IMR-90 (cell line): ENCODE measurements around the gene PIP5K1B. TPM values are rescaled to one million over a fixed set of nuclear protein-coding genes. Genes with fewer than 3 reads are reported as not detected.

Experiments used
- ATAC-seq: fragments of 200-7000 bp; cut with Tn5 transposase; 2 replicates; pipeline ENCODE4 v1.9.1; 2020; ENCODE audit warnings: low read depth, mild to moderate bottlenecking, moderate library complexity
- BruUV-seq: library from RNA; stranded (reverse); fragments of 400-500 nt; replicated peaks from 2 replicates; lab custom pipeline; 2021; lab: Mats Ljungman, UMichigan
- CTCF ChIA-PET: fragments of 300-600 bp; formaldehyde crosslinking; extraction: SDS; loops from one replicate; lab custom pipeline; 2021; ENCODE audit warnings: antibody characterized with exemption; lab: Yijun Ruan, JAX
- POLR2A ChIA-PET: fragments of 300-600 bp; sonication (Branson Sonifier 250); formaldehyde crosslinking; loops from one replicate; lab custom pipeline; 2022; ENCODE audit warnings: antibody characterized with exemption; ENCODE audit not compliant: unreplicated experiment; lab: Charles Lee
- DNase-seq: peaks from one replicate; pipeline ENCODE4 v3.0.0; 2013
- H2AFZ ChIP-seq: replicated peaks from 2 replicates; pipeline ENCODE3; 2013; ENCODE audit warnings: low read length, mild to moderate bottlenecking; ENCODE audit not compliant: poor library complexity
- H2AK5ac ChIP-seq: 2 replicates; pipeline ENCODE4 v1.6.1; 2013; ENCODE audit warnings: low read depth, low read length, inconsistent platforms
- H2AK9ac ChIP-seq: replicated peaks from 2 replicates; pipeline ENCODE3; 2013; ENCODE audit warnings: mild to moderate bottlenecking, low read depth, low read length, moderate library complexity; ENCODE audit not compliant: poor library complexity
- H2BK120ac ChIP-seq: 2 replicates; pipeline ENCODE4 v1.6.1; 2013; ENCODE audit warnings: low read depth, low read length, inconsistent platforms
- H2BK15ac ChIP-seq: 3 replicates; pipeline ENCODE4 v1.6.1; 2013; ENCODE audit warnings: low read depth, low read length, inconsistent platforms
- H2BK20ac ChIP-seq: 2 replicates; pipeline ENCODE4 v1.6.1; 2013; ENCODE audit warnings: low read depth, mild to moderate bottlenecking, inconsistent platforms, low read length, moderate library complexity
- H2BK5ac ChIP-seq: 2 replicates; pipeline ENCODE4 v1.6.1; 2013; ENCODE audit warnings: mild to moderate bottlenecking, low read depth, low read length, inconsistent platforms; ENCODE audit not compliant: poor library complexity, severe bottlenecking
- H3K14ac ChIP-seq: replicated peaks from 2 replicates; pipeline ENCODE4 v1.6.1; 2013; ENCODE audit warnings: low read depth, low read length, inconsistent platforms
- H3K18ac ChIP-seq: 2 replicates; pipeline ENCODE4 v1.6.1; 2013; ENCODE audit warnings: low read depth, low read length, control low read depth
- H3K23ac ChIP-seq: 2 replicates; pipeline ENCODE4 v1.6.1; 2013; ENCODE audit warnings: low read depth, low read length, inconsistent platforms
- H3K27ac ChIP-seq: 2 replicates; pipeline ENCODE4 v1.5.1; 2013; ENCODE audit warnings: mild to moderate bottlenecking, control low read depth, low read length; ENCODE audit not compliant: insufficient read depth
- H3K27me3 ChIP-seq: 2 replicates; pipeline ENCODE4 v1.6.1; 2013; ENCODE audit warnings: low read length; ENCODE audit not compliant: control insufficient read depth, insufficient read depth
- H3K36me3 ChIP-seq: 2 replicates; pipeline ENCODE4 v1.6.1; 2013; ENCODE audit warnings: low read length, mixed read lengths; ENCODE audit not compliant: control insufficient read depth, insufficient read depth
- H3K4ac ChIP-seq: 2 replicates; pipeline ENCODE4 v1.6.1; 2013; ENCODE audit warnings: low read depth, low read length, inconsistent platforms
- H3K4me1 ChIP-seq: 2 replicates; pipeline ENCODE4 v1.6.1; 2013; ENCODE audit warnings: low read length, mixed read lengths; ENCODE audit not compliant: control insufficient read depth, insufficient read depth
- H3K4me2 ChIP-seq: 2 replicates; pipeline ENCODE4 v1.6.1; 2013; ENCODE audit warnings: low read depth, mild to moderate bottlenecking, control low read depth, low read length, moderate library complexity
- H3K4me3 ChIP-seq: 2 replicates; pipeline ENCODE4 v1.5.1; 2013; ENCODE audit warnings: low read depth, mild to moderate bottlenecking, control low read depth, low read length, moderate library complexity; ENCODE audit not compliant: insufficient read depth
- H3K56ac ChIP-seq: 2 replicates; pipeline ENCODE4 v1.6.1; 2013; ENCODE audit warnings: low read length, inconsistent platforms; ENCODE audit not compliant: insufficient read depth; ENCODE audit errors: extremely low read depth
- H3K79me1 ChIP-seq, 2 experiments: 2 replicates each; pipeline ENCODE4 v1.6.1; 2013; ENCODE audit warnings: low read length in 2 of 2, inconsistent platforms in 1 of 2, low read depth in 1 of 2
- H3K9ac ChIP-seq: 2 replicates; pipeline ENCODE4 v1.6.1; 2013; ENCODE audit warnings: low read depth, low read length, control low read depth
- H3K9me1 ChIP-seq: 2 replicates; pipeline ENCODE4 v1.6.1; 2013; ENCODE audit warnings: low read length, inconsistent platforms; ENCODE audit not compliant: insufficient read depth
- H3K9me3 ChIP-seq: 2 replicates; pipeline ENCODE4 v1.6.1; 2013; ENCODE audit warnings: low read length; ENCODE audit not compliant: control insufficient read depth, insufficient read depth
- H4K20me1 ChIP-seq: 2 replicates; pipeline ENCODE4 v1.6.1; 2013; ENCODE audit warnings: low read length, inconsistent platforms; ENCODE audit not compliant: insufficient read depth
- H4K5ac ChIP-seq: 2 replicates; pipeline ENCODE4 v1.6.1; 2013; ENCODE audit warnings: mild to moderate bottlenecking, low read depth, low read length, control low read depth
- H4K8ac ChIP-seq, 2 experiments: 2 replicates each; pipeline ENCODE4 v1.6.1; 2013; ENCODE audit warnings: low read depth in 2 of 2, low read length in 2 of 2, control low read depth in 1 of 2, inconsistent platforms in 1 of 2
- H4K91ac ChIP-seq: 2 replicates; pipeline ENCODE4 v1.6.1; 2013; ENCODE audit warnings: low read depth, low read length, inconsistent platforms; ENCODE audit not compliant: insufficient read depth
- POLR2A ChIP-seq: IDR thresholded peaks from 2 replicates; pipeline ENCODE4 v1.6.1; 2012; ENCODE audit warnings: mild to moderate bottlenecking, low read depth, low read length
- WGBS, 2 experiments: methylation state at CpG; one replicate each; pipeline versions ENCODE4 v1.1.5 to v1.1.7; 2013; ENCODE audit warnings: missing lambda C conversion rate in 2 of 2; ENCODE audit not compliant: insufficient read length in 1 of 2; ENCODE audit errors: extremely low coverage in 2 of 2; 5-methylcytosine and 5-hydroxymethylcytosine counted together
- dilution Hi-C: fragments of 300-500 bp; cut with HindIII; formaldehyde crosslinking; loops from one replicate; pipeline ENCODE4 v1.14.3; 2018; ENCODE audit warnings: low sequenced_read_pairs; ENCODE audit not compliant: unreplicated experiment
- in situ Hi-C: fragments of 300-500 bp; cut with MboI; formaldehyde crosslinking; loops from 3 replicates; pipeline ENCODE4 v1.14.3; 2019; ENCODE audit warnings: low sequenced_read_pairs, inconsistent platforms, mixed read lengths
- intact Hi-C: fragments of 100-400 bp; cut with micrococcal nuclease; formaldehyde crosslinking; loops from 2 replicates; pipeline ENCODE4 v1.10.0; 2022
- polyA plus RNA-seq, 3 experiments: library from polyadenylated mRNA; depleted of rRNA; stranded (reverse); fragments of >200 nt; gene quantifications; 2 replicates each; pipeline ENCODE4 v1.2.3, GENCODE V29; 2012; ENCODE audit warnings: low replicate concordance in 1 of 3
- total RNA-seq: library from RNA; depleted of rRNA; stranded (reverse); fragments of >200 nt; gene quantifications from 2 replicates; pipeline ENCODE4 v1.2.3, GENCODE V29; 2012

Gene PIP5K1B
- total and polyA plus RNA-seq, 2 of the 4 experiments (the other 2 are of a cell fraction) = not detected

- Histone ChIP-seq H2BK120ac (no peak overlapping the region), H2BK5ac (no peak overlapping the region), H3K4ac (no peak overlapping the region), H3K23ac (no peak overlapping the region), H2AK5ac (no peak overlapping the region), H2BK15ac (no peak overlapping the region), H3K9me3 (no peaks in the 10 kb centered on the region), H3K9me1 (no peaks in the 10 kb centered on the region), H4K5ac (no peak overlapping the region), H3K9ac (no peak overlapping the region), H3K36me3 (no peaks in the 10 kb centered on the region), H2AFZ (no peak overlapping the region), H3K56ac (no peak overlapping the region), H3K14ac (no peak overlapping the region), H3K79me1 (no peaks in the 10 kb centered on the region), H3K4me2 (no peak overlapping the region), H3K4me1 (no peaks in the 10 kb centered on the region), H2BK20ac (no peak overlapping the region), H3K27ac (no peak overlapping the region), H4K8ac (no peak overlapping the region), H3K18ac (no peak overlapping the region), H4K20me1 (no peaks in the 10 kb centered on the region), H4K91ac (no peak overlapping the region), H2AK9ac (no peak overlapping the region), H3K27me3 (peaks cover 29% of the 10 kb centered on the region), H3K4me3 (no peak overlapping the region)
- dilution Hi-C loops (no loop called here), intact Hi-C loops (loop anchor here (10.0 kb wide), 1 partner anchor 317 kb away; no protein-coding TSS in a partner anchor), in situ Hi-C loops (no loop called here)
- DNase-seq (no peak), ATAC-seq (no peak)
- ChIA-PET CTCF (interaction anchor here (0.6 kb wide), 1 partner anchor 32 kb away, joined by 3 read pairs; no protein-coding TSS in a partner anchor), POLR2A (no interaction called here)
- WGBS, 2 experiments = no CpG with 5 or more reads among the region's 4 CpGs
- TF ChIP-seq POLR2A = no peak
- BruUV-seq = no TSS peak
These were observed 2.9 kb downstream of the PIP5K1B start for GRCh38 chr9:68707801-68708488.
